Endothelial cell of umbilical vein (primary cell): ENCODE data around the gene ARHGEF16. TPM values are rescaled to one million over a fixed set of nuclear protein-coding genes. Genes with fewer than 3 reads are reported as not detected.

Experiments
- BruUV-seq: library from RNA; stranded (reverse); fragments of 400-500 nt; replicated peaks from 2 replicates; lab custom pipeline; 2021; lab: Mats Ljungman, UMichigan
- CTCF ChIA-PET: fragments of 300-600, 350-600 bp; sonication (Branson Sonifier 250); formaldehyde crosslinking; loops from one replicate; lab custom pipeline; 2021; ENCODE audit warnings: antibody characterized with exemption, inconsistent platforms; lab: Charles Lee
- POLR2A ChIA-PET: fragments of 300-600, 350-600 bp; sonication (Branson Sonifier 250); formaldehyde crosslinking; loops from one replicate; lab custom pipeline; 2021; ENCODE audit warnings: antibody characterized with exemption, inconsistent platforms; lab: Charles Lee
- DNase-seq: peaks from one replicate; pipeline ENCODE4 v3.0.0-alpha.2; 2011; ENCODE audit warnings: low read depth, low spot score
- FAIRE-seq: peaks from 2 replicates; lab custom pipeline; 2011; peaks lifted over from hg19 to GRCh38; lab: Jason Lieb, UNC
- H2AFZ ChIP-seq: 2 replicates; pipeline ENCODE4 v1.6.0; 2012; ENCODE audit warnings: low read depth, low read length, control low read depth, inconsistent platforms
- H3K27ac ChIP-seq: 2 replicates; pipeline ENCODE4 v1.5.1; 2011; ENCODE audit warnings: low read depth, mild to moderate bottlenecking, control low read depth, low read length, moderate library complexity; ENCODE audit not compliant: insufficient read depth
- H3K27me3 ChIP-seq, 2 experiments: 2 replicates each; pipeline versions ENCODE4 v1.6.0 to v1.6.1; 2011; ENCODE audit warnings: low read length in 2 of 2, mixed read lengths in 1 of 2; ENCODE audit not compliant: control insufficient read depth in 2 of 2, insufficient read depth in 2 of 2
- H3K36me3 ChIP-seq, 2 experiments: 2 replicates in 1 of 2; 3 replicates in 1 of 2; pipeline ENCODE4 v1.5.1; 2011; ENCODE audit warnings: low read length in 2 of 2, mild to moderate bottlenecking in 1 of 2, moderate library complexity in 1 of 2; ENCODE audit not compliant: control insufficient read depth in 2 of 2, insufficient read depth in 2 of 2; ENCODE audit errors: extremely low read depth in 1 of 2
- H3K4me1 ChIP-seq: 3 replicates; pipeline ENCODE4 v1.5.1; 2011; ENCODE audit warnings: mild to moderate bottlenecking, low read length; ENCODE audit not compliant: control insufficient read depth, insufficient read depth; ENCODE audit errors: extremely low read depth
- H3K4me2 ChIP-seq: 2 replicates; pipeline ENCODE4 v1.6.1; 2011; ENCODE audit warnings: low read length, control low read depth, mixed read lengths; ENCODE audit not compliant: insufficient read depth
- H3K4me3 ChIP-seq, 3 experiments: fragments of 200-600 bp in 1 of 3; sonication (generic), shearing (Covaris generic) in 1 of 3; replicated peaks in 1 of 3; 2 replicates each; pipeline ENCODE4 v1.5.1; 2011 to 2016; ENCODE audit warnings: control low read depth in 3 of 3, low read length in 3 of 3, mild to moderate bottlenecking in 2 of 3, inconsistent platforms in 1 of 3, low read depth in 1 of 3, moderate library complexity in 1 of 3; ENCODE audit not compliant: insufficient read depth in 1 of 3
- H3K79me2 ChIP-seq: 2 replicates; pipeline ENCODE4 v1.6.0; 2012; ENCODE audit warnings: low read length, inconsistent platforms; ENCODE audit not compliant: control insufficient read depth, insufficient read depth
- H3K9ac ChIP-seq: replicated peaks from 2 replicates; pipeline ENCODE3; 2011; ENCODE audit warnings: low read length, control low read depth; ENCODE audit not compliant: insufficient read depth; ENCODE audit errors: extremely low read depth
- H3K9me1 ChIP-seq: replicated peaks from 3 replicates; pipeline ENCODE4 v1.6.0; 2011; ENCODE audit warnings: mild to moderate bottlenecking, low read length; ENCODE audit not compliant: control insufficient read depth, insufficient read depth; ENCODE audit errors: extremely low read depth
- H3K9me3 ChIP-seq: replicated peaks from 2 replicates; pipeline ENCODE4 v1.5.1; 2012; ENCODE audit warnings: low read length, inconsistent platforms; ENCODE audit not compliant: control insufficient read depth, insufficient read depth
- H4K20me1 ChIP-seq: replicated peaks from 2 replicates; pipeline ENCODE3; 2011; ENCODE audit warnings: mild to moderate bottlenecking, low read length; ENCODE audit not compliant: control insufficient read depth, insufficient read depth; ENCODE audit errors: extremely low read depth
- CTCF ChIP-seq, 2 donors: IDR thresholded peaks; 1 replicate in 1 of 2; 2 replicates in 1 of 2; pipeline ENCODE4 v1.5.1; 2011; ENCODE audit warnings: low read length in 2 of 2, mild to moderate bottlenecking in 2 of 2, moderate library complexity in 2 of 2, control low read depth in 1 of 2, inconsistent platforms in 1 of 2, low read depth in 1 of 2; ENCODE audit not compliant: insufficient read depth in 1 of 2; ENCODE audit errors: extremely low read depth in 1 of 2
- EZH2 ChIP-seq: IDR thresholded peaks from 2 replicates; pipeline ENCODE4 v1.6.1; 2012; ENCODE audit warnings: borderline replicate concordance, low read depth, mild to moderate bottlenecking, moderate library complexity, low read length, inconsistent platforms; ENCODE audit not compliant: severe bottlenecking
- FOS ChIP-seq: IDR thresholded peaks from 2 replicates; pipeline ENCODE4 v1.6.1; 2011; ENCODE audit warnings: mild to moderate bottlenecking, low read length, moderate library complexity, borderline replicate concordance; ENCODE audit not compliant: insufficient read depth
- GATA2 ChIP-seq: IDR thresholded peaks from 2 replicates; pipeline ENCODE4 v1.7.0; 2011; ENCODE audit warnings: low read depth, mild to moderate bottlenecking, moderate library complexity, mixed read lengths, low read length; ENCODE audit not compliant: insufficient read length, insufficient read depth
- JUN ChIP-seq: IDR thresholded peaks from 2 replicates; pipeline ENCODE4 v1.6.1; 2011; ENCODE audit warnings: borderline replicate concordance, low read depth; ENCODE audit not compliant: insufficient read length, insufficient read depth
- MAX ChIP-seq: IDR thresholded peaks from 2 replicates; pipeline ENCODE4 v1.6.1; 2011; ENCODE audit not compliant: insufficient read depth, insufficient read length
- MYC ChIP-seq: IDR thresholded peaks from one replicate; pipeline ENCODE4 v1.6.1; 2011; ENCODE audit warnings: mild to moderate bottlenecking, low read depth, low read length
- POLR2A ChIP-seq: IDR thresholded peaks from 2 replicates; pipeline ENCODE4 v1.6.1; 2012; ENCODE audit warnings: low read depth, mild to moderate bottlenecking, control low read depth, low read length
- POLR2AphosphoS5 ChIP-seq: IDR thresholded peaks from 2 replicates; pipeline ENCODE4 v1.6.1; 2012; ENCODE audit warnings: low read depth, mild to moderate bottlenecking, control low read depth, low read length, moderate library complexity; ENCODE audit not compliant: insufficient read depth
- dilution Hi-C: fragments of 300-500 bp; cut with MboI; formaldehyde crosslinking; loops from one replicate; pipeline ENCODE4 v1.15.0; 2019; ENCODE audit warnings: low sequenced_read_pairs; ENCODE audit not compliant: extremely low pct_ligation_motif_present
- intact Hi-C: fragments of 100-400 bp; cut with micrococcal nuclease; formaldehyde crosslinking; loops from one replicate; pipeline ENCODE4 v1.10.0; 2022
- polyA plus RNA-seq, 4 experiments: library from polyadenylated mRNA; depleted of rRNA in 3 of 4; stranded (reverse) in 3 of 4; unstranded in 1 of 4; fragments of >200 nt; gene quantifications; 2 replicates each; pipeline versions ENCODE4 v1.2.1 to v1.2.3, GENCODE V29; 2011 to 2012; ENCODE audit warnings: missing spikeins in 1 of 4
- total RNA-seq: library from RNA; stranded (reverse); gene quantifications from 2 replicates; pipeline ENCODE4 v1.2.3, GENCODE V29; 2021

Gene ARHGEF16
- total and polyA plus RNA-seq, 2 donors (not counting 3 experiments of a cell fraction or from before 2014, with no cell fraction given): 0.52 to 1.3 TPM

DNA sequence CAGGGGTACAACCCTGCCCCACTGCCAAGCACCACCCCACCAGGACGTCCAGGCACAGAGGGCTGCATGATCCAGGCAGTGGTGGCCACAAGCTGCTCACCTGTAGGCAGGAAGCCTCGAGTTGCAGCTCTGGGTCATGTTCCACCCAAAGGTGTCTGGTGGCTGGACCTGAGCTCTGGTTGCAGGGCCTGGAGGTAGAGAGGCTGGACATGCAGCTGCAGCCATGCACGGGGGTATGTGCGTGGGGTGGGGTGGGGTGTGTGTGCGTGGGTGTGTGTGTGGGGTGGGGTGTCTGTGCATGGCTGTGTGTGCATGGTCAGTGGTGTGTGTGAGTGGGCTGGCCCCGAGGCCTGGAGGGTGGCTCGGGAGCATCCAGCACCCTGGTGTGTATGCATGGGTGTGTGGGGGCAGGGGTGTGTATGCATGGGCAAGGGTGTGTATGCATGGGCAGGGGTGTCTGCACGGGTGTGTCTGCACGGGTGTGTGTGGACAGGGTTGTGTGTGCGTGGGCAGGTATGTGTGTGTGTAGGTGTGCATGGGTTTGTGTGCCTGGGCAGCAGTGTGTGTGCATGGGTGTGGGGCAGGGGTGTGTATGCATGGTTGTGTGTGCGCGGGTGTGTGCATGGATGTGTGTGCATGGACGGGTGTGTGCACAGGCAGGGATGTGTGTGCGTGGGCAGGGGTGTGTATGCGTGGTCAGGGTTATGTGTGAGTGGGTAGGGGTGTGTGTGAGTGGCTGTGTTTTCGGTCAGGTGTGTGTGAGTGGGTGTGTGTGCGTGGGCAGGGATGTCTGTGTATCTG lies 15.6 kb downstream of the ARHGEF16 start:
- Histone ChIP-seq H3K4me1 (peaks cover 4% of the 10 kb centered on the region), H3K9ac (no peak overlapping the region), H3K4me3 (no peak overlapping the region), H3K9me1 (no peaks in the 10 kb centered on the region), H4K20me1 (no peaks in the 10 kb centered on the region), H2AFZ (no peak overlapping the region), H3K79me2 (no peaks in the 10 kb centered on the region), H3K27me3 (no peaks in the 10 kb centered on the region), H3K9me3 (no peaks in the 10 kb centered on the region), H3K36me3 (no peaks in the 10 kb centered on the region), H3K4me2 (no peak overlapping the region), H3K27ac (no peak overlapping the region)
- CTCF ChIA-PET: interaction anchor here (1.0 kb wide), 1 partner anchor 17 kb away, joined by 5 read pairs; no protein-coding TSS in a partner anchor
- no peak for TF ChIP-seq CTCF (IDR thresholded peaks at IDR 0.05; ENCODE audit: extremely low read depth in 1 of 2, insufficient read depth in 1 of 2, low read depth in 1 of 2, low read length in 2 of 2)
- TF ChIP-seq JUN: no peak
- TF ChIP-seq GATA2: no peak
- TF ChIP-seq POLR2A: no peak
- no peak for TF ChIP-seq MAX
- no peak for TF ChIP-seq MYC
- TF ChIP-seq POLR2AphosphoS5: no peak
- no peak for TF ChIP-seq EZH2
- no peak for TF ChIP-seq FOS
- intact Hi-C loops: no loop called here
- no peak for FAIRE-seq
- dilution Hi-C loops: no loop called here
- POLR2A ChIA-PET: no interaction called here
- no TSS peak for BruUV-seq
- DNase-seq: no peak
